Neutrophil (primary cell): ENCODE data around the gene LCP2.
A peak's percentile ranks its signal among the peaks of the same experiment; 100 is the strongest.

ENCODE experiments used
- H3K27ac ChIP-seq: fragments of 200-600 bp; sonication (generic); 2 replicates; pipeline ENCODE4 v1.5.1; 2016; ENCODE audit warnings: mild to moderate bottlenecking, moderate library complexity
- H3K27me3 ChIP-seq: fragments of 200-600 bp; sonication (generic); 2 replicates; pipeline ENCODE4 v1.6.0; 2016; ENCODE audit warnings: mild to moderate bottlenecking
- H3K36me3 ChIP-seq: fragments of 200-600 bp; sonication (generic); 2 replicates; pipeline ENCODE4 v1.5.1; 2017
- H3K4me1 ChIP-seq, 2 experiments: fragments of 200-600 bp in 1 of 2; sonication (generic) in 1 of 2; 1 replicate in 1 of 2; 2 replicates in 1 of 2; pipeline versions ENCODE4 v1.5.1 to v1.6.1; 2013 to 2016; ENCODE audit warnings: low read depth in 1 of 2, low read length in 1 of 2, mild to moderate bottlenecking in 1 of 2, moderate library complexity in 1 of 2; ENCODE audit not compliant: control insufficient read depth in 1 of 2, insufficient read depth in 1 of 2
- H3K4me3 ChIP-seq, 2 experiments: fragments of 200-600 bp in 1 of 2; sonication (generic) in 1 of 2; 1 replicate in 1 of 2; 2 replicates in 1 of 2; pipeline ENCODE4 v1.5.1; 2013 to 2016; ENCODE audit warnings: low read depth in 1 of 2, low read length in 1 of 2, mild to moderate bottlenecking in 1 of 2, moderate library complexity in 1 of 2
- H3K9me3 ChIP-seq: fragments of 200-600 bp; sonication (generic); 2 replicates; pipeline ENCODE4 v1.5.1; 2016
- TF ChIP-seq, protein P1 (sequence below): fragments of 200-600 bp; sonication (generic); IDR thresholded peaks from 2 replicates; pipeline ENCODE4 v1.5.1; 2016; ENCODE audit warnings: antibody characterized with exemption

LCP2 gene

DNA sequence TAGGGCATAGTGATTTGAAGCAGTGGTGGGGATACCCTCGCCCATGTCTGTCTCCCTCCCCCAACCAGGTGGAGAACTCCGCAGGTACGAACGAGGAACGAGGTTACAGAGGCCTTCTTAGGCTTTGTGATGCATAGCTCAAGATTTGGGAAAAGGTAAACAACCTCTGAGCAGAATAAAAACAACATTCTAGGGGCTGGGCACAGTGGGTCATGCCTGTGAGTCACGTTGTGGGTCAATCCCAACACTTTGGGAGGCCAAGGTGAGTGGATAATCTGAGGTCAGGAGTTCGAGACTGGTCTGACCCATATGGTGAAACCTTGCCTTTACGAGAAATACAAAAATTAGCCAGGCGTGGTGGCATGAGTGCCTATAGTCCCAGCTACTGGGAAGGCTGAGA is 3.6 kb upstream of the LCP2 start:
- Histone ChIP-seq H3K27ac (peak overlapping the region; percentile 97), H3K4me3 (peak overlapping the region; percentile 56 to 63), H3K4me1 (peaks cover 85 to 86% of the 10 kb centered on the region in 2 experiments), H3K27me3 (no peaks in the 10 kb centered on the region), H3K36me3 (no peaks in the 10 kb centered on the region), H3K9me3 (no peaks in the 10 kb centered on the region)
- TF ChIP-seq, protein P1, sequence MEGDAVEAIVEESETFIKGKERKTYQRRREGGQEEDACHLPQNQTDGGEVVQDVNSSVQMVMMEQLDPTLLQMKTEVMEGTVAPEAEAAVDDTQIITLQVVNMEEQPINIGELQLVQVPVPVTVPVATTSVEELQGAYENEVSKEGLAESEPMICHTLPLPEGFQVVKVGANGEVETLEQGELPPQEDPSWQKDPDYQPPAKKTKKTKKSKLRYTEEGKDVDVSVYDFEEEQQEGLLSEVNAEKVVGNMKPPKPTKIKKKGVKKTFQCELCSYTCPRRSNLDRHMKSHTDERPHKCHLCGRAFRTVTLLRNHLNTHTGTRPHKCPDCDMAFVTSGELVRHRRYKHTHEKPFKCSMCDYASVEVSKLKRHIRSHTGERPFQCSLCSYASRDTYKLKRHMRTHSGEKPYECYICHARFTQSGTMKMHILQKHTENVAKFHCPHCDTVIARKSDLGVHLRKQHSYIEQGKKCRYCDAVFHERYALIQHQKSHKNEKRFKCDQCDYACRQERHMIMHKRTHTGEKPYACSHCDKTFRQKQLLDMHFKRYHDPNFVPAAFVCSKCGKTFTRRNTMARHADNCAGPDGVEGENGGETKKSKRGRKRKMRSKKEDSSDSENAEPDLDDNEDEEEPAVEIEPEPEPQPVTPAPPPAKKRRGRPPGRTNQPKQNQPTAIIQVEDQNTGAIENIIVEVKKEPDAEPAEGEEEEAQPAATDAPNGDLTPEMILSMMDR: no peak

- H3K4me1 ChIP-seq: peaks cover 80 to 84% of the 10 kb centered on the region in 2 experiments
- H3K27ac ChIP-seq: peak overlapping the region; percentile 97
- H3K9me3 ChIP-seq: no peaks in the 10 kb centered on the region
- H3K36me3 ChIP-seq: peaks cover under 1% of the 10 kb centered on the region
- peak overlapping the region; percentile 56 to 63 for H3K4me3 ChIP-seq
- H3K27me3 ChIP-seq: no peaks in the 10 kb centered on the region
- TF ChIP-seq, protein P1: no peak
Measured at GRCh38 chr5:170300361-170301013, 2.9 kb upstream of the LCP2 start.

DNA sequence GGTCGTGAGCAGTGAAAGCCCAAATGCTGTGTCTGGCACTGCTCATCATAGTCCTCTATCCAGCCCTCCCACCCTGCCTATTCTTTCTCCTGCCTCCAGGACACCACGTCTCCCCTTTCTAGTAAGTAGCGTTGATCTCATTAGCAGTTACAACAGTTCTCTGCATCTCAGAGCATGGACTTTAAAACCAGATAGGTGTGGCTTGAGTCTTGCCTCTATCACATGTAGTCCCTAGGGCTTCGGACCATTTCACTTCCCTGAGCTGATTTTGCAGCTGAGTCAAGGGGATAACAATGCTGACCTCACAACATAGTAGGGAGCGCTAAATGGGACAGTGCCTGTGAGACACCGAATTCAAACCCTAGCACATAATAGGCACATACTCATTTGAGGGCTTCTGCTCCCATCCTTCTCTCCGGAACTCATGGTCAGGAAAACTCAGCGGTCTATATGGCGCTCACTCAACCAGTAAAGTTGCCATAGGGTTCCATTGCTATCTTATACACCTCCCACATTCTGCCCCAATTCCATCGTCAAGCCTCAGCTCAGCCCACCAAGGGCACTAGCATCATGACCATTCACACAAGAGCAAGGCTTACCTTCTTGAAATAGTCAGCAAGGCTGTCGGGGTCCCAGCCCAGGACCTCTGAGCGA is 515 bp downstream of the LCP2 start:
- H3K4me3 ChIP-seq: peak overlapping the region; percentile 82 to 96
- H3K4me1 ChIP-seq: peaks cover 80 to 84% of the 10 kb centered on the region in 2 experiments
- H3K36me3 ChIP-seq: peaks cover 33% of the 10 kb centered on the region
- TF ChIP-seq, protein P1: peak; percentile 14
- H3K27me3 ChIP-seq: no peaks in the 10 kb centered on the region
- peak overlapping the region; percentile 97 for H3K27ac ChIP-seq
- H3K9me3 ChIP-seq: no peaks in the 10 kb centered on the region

- peaks cover 41% of the 10 kb centered on the region for H3K36me3 ChIP-seq
- peak overlapping the region; percentile 97 for H3K27ac ChIP-seq
- H3K4me1 ChIP-seq: peaks cover 80 to 84% of the 10 kb centered on the region in 2 experiments
- TF ChIP-seq, protein P1: no peak
- H3K27me3 ChIP-seq: no peaks in the 10 kb centered on the region
- no peaks in the 10 kb centered on the region for H3K9me3 ChIP-seq
- H3K4me3 ChIP-seq: peak overlapping the region; percentile 82 to 96
Measured at GRCh38 chr5:170296036-170296934, 1.3 kb downstream of the LCP2 start.

GRCh38 chr5:170294556-170294955 is 3.0 kb downstream of the LCP2 start:
- H3K9me3 ChIP-seq: no peaks in the 10 kb centered on the region
- H3K27ac ChIP-seq: peak overlapping the region; percentile 97
- H3K27me3 ChIP-seq: no peaks in the 10 kb centered on the region
- TF ChIP-seq, protein P1: no peak
- peak overlapping the region; percentile 82 to 96 for H3K4me3 ChIP-seq
- peaks cover 55% of the 10 kb centered on the region for H3K36me3 ChIP-seq
- peaks cover 80 to 84% of the 10 kb centered on the region in 2 experiments for H3K4me1 ChIP-seq
